ENCODE data around the gene BLACAT1. TPM values are rescaled to one million over a fixed set of nuclear protein-coding genes. Genes with fewer than 3 reads are reported as not detected.

The BLACAT1 gene
- total RNA-seq, 1 experiment from 2014 or later = 0.31 TPM

DNA sequence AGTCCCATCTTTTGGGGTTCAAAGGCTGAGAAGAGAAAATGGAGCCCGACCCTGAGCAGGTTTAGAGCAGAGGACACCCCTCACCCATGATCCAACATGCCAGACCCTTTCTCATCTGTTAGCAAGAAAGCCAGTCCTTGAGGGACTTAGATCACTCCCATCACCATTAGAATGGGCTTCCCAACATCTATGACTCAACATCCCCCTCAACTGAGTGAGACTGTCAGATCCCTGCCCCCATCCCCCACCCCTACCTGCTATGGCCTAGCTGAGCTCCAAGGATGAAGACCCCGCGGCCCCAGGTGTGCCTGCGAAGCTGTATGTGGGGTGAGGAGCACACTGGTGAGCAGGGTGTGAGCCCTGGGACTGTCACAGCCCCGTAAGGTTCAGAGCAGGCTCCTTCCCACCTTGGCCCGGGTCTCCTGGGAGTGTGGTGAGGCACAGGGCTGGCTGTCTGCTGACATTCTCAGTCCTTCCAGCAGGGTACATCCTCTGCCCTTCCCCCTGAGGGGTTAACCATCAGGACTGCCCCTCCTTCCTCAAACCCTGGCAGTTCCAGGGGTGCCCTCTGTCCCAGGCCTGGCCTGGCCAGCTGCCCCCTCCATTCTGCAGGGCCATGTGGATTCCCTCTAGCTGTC is 21.4 kb upstream of the BLACAT1 start:
- peak; percentile 47 for ATAC-seq
- POLR2A ChIA-PET = no interaction called here
- H3K27ac ChIP-seq (ENCODE audit: low read length) = peak overlapping the region; percentile 77

DNA sequence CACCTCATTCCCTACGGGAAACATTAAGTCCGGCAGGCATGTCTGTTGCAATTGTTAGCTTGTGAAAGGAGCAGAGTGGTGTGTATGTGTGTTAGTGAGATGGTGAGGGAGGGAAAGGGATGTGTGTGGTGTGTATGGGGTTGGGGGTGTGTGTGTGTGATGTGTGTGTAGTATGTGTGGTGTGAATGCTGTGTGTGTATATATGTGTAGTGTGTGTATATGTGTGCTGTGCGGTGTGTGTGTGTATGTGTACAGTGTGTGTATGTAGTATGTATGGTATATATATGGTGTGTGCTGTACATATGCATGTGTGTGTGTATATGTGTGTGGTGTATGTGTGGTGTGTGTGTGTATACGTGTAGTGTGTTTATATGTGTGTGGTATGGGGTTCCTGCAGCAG is 20.8 kb upstream of the BLACAT1 start:
- in situ Hi-C loops (cut with HindIII; ENCODE audit: low pct_unique_long_range_greater_than_20kb, low sequenced_read_pairs) = no loop called here
- POLR2A ChIA-PET = no interaction called here

More for the DNA sequence above, 21.4 kb upstream of the BLACAT1 start:
- in situ Hi-C loops (cut with HindIII; ENCODE audit: low pct_unique_long_range_greater_than_20kb, low sequenced_read_pairs) (no loop called here), intact Hi-C loops (cut with micrococcal nuclease; ENCODE audit: unreplicated experiment) (no loop called here)
- Histone ChIP-seq H3K4me1 (ENCODE audit: control insufficient read depth, insufficient read depth, low read length) (peaks cover 36% of the 10 kb centered on the region), H3K9me3 (ENCODE audit: control insufficient read depth, insufficient read depth, low read depth, low read length) (peaks cover 5% of the 10 kb centered on the region; the same call in 1 of the 2 replicates), H3K27me3 (ENCODE audit: control insufficient read depth, insufficient read depth, low read length) (no peaks in the 10 kb centered on the region), H3K4me3 (ENCODE audit: low read depth in 2 of 2, low read length in 2 of 2) (no peak overlapping the region), H3K36me3 (ENCODE audit: control insufficient read depth, insufficient read depth, low read length) (no peaks in the 10 kb centered on the region)
- no TSS peak for BruUV-seq (replicated peaks)
- CTCF ChIA-PET = interaction anchor here (1.5 to 1.7 kb wide), 2 partner anchors 8 to 123 kb away, joined by 5 to 8 read pairs; no protein-coding TSS in a partner anchor
- DNase-seq (ENCODE audit: low read depth, low spot score) = no peak
- TF ChIP-seq REST (IDR thresholded peaks at IDR 0.05; ENCODE audit: insufficient read depth in 1 of 2, low read depth in 2 of 2, low read length in 1 of 2) = no peak
- TF ChIP-seq SIN3A (IDR thresholded peaks at IDR 0.05; ENCODE audit: borderline replicate concordance, insufficient read depth, low read depth, low read length) = no peak
- no peak for TF ChIP-seq POLR2AphosphoS5 (IDR thresholded peaks at IDR 0.05; ENCODE audit: low read depth, low read length)
- no peak for TF ChIP-seq TCF7L2 (IDR thresholded peaks at IDR 0.05; ENCODE audit: low read depth, low read length)
- TF ChIP-seq CTCF (IDR thresholded peaks at IDR 0.05) = no peak

More for the DNA sequence above, 20.8 kb upstream of the BLACAT1 start:
- CTCF ChIA-PET = interaction anchor here (1.5 kb wide), 1 partner anchor 9 kb away, joined by 5 read pairs; no protein-coding TSS in a partner anchor
- no peak overlapping the region for H3K4me3 ChIP-seq (ENCODE audit: low read depth in 2 of 2, low read length in 2 of 2)
- H3K4me1 ChIP-seq (ENCODE audit: control insufficient read depth, insufficient read depth, low read length) = peaks cover 34% of the 10 kb centered on the region
- H3K27ac ChIP-seq (ENCODE audit: low read length) = peak overlapping the region; percentile 77
- no peak for DNase-seq (ENCODE audit: low read depth, low spot score)
- no peaks in the 10 kb centered on the region for H3K27me3 ChIP-seq (ENCODE audit: control insufficient read depth, insufficient read depth, low read length)
- intact Hi-C loops (cut with micrococcal nuclease; ENCODE audit: unreplicated experiment) = no loop called here
- H3K9me3 ChIP-seq (ENCODE audit: control insufficient read depth, insufficient read depth, low read depth, low read length) = peaks cover 5% of the 10 kb centered on the region; the same call in 1 of the 2 replicates
- no peaks in the 10 kb centered on the region for H3K36me3 ChIP-seq (ENCODE audit: control insufficient read depth, insufficient read depth, low read length)
- BruUV-seq (replicated peaks) = no TSS peak
- TF ChIP-seq TCF7L2 (IDR thresholded peaks at IDR 0.05; ENCODE audit: low read depth, low read length) = no peak
- TF ChIP-seq REST (IDR thresholded peaks at IDR 0.05; ENCODE audit: insufficient read depth in 1 of 2, low read depth in 2 of 2, low read length in 1 of 2) = no peak
- no peak for TF ChIP-seq CTCF (IDR thresholded peaks at IDR 0.05)
- TF ChIP-seq POLR2AphosphoS5 (IDR thresholded peaks at IDR 0.05; ENCODE audit: low read depth, low read length) = no peak
- TF ChIP-seq SIN3A (IDR thresholded peaks at IDR 0.05; ENCODE audit: borderline replicate concordance, insufficient read depth, low read depth, low read length) = no peak
- no peak for ATAC-seq

Measured in Panc1 (cell line).